IMR-90 (cell line): ENCODE measurements around the gene B3GALNT1. TPM values are rescaled to one million over a fixed set of nuclear protein-coding genes. Genes with fewer than 3 reads are reported as not detected.

ENCODE experiments used
- ATAC-seq: fragments of 200-7000 bp; cut with Tn5 transposase; 2 replicates; pipeline ENCODE4 v1.9.1; 2020; ENCODE audit warnings: low read depth, mild to moderate bottlenecking, moderate library complexity
- BruUV-seq: library from RNA; stranded (reverse); fragments of 400-500 nt; replicated peaks from 2 replicates; lab custom pipeline; 2021; lab: Mats Ljungman, UMichigan
- CTCF ChIA-PET: fragments of 300-600 bp; formaldehyde crosslinking; extraction: SDS; loops from one replicate; lab custom pipeline; 2021; ENCODE audit warnings: antibody characterized with exemption; lab: Yijun Ruan, JAX
- POLR2A ChIA-PET: fragments of 300-600 bp; sonication (Branson Sonifier 250); formaldehyde crosslinking; loops from one replicate; lab custom pipeline; 2022; ENCODE audit warnings: antibody characterized with exemption; ENCODE audit not compliant: unreplicated experiment; lab: Charles Lee
- DNase-seq: peaks from one replicate; pipeline ENCODE4 v3.0.0; 2013
- H2AFZ ChIP-seq: replicated peaks from 2 replicates; pipeline ENCODE3; 2013; ENCODE audit warnings: low read length, mild to moderate bottlenecking; ENCODE audit not compliant: poor library complexity
- H2AK5ac ChIP-seq: 2 replicates; pipeline ENCODE4 v1.6.1; 2013; ENCODE audit warnings: low read depth, low read length, inconsistent platforms
- H2AK9ac ChIP-seq: replicated peaks from 2 replicates; pipeline ENCODE3; 2013; ENCODE audit warnings: mild to moderate bottlenecking, low read depth, low read length, moderate library complexity; ENCODE audit not compliant: poor library complexity
- H2BK120ac ChIP-seq: 2 replicates; pipeline ENCODE4 v1.6.1; 2013; ENCODE audit warnings: low read depth, low read length, inconsistent platforms
- H2BK15ac ChIP-seq: 3 replicates; pipeline ENCODE4 v1.6.1; 2013; ENCODE audit warnings: low read depth, low read length, inconsistent platforms
- H2BK20ac ChIP-seq: 2 replicates; pipeline ENCODE4 v1.6.1; 2013; ENCODE audit warnings: low read depth, mild to moderate bottlenecking, inconsistent platforms, low read length, moderate library complexity
- H2BK5ac ChIP-seq: 2 replicates; pipeline ENCODE4 v1.6.1; 2013; ENCODE audit warnings: mild to moderate bottlenecking, low read depth, low read length, inconsistent platforms; ENCODE audit not compliant: poor library complexity, severe bottlenecking
- H3K14ac ChIP-seq: replicated peaks from 2 replicates; pipeline ENCODE4 v1.6.1; 2013; ENCODE audit warnings: low read depth, low read length, inconsistent platforms
- H3K18ac ChIP-seq: 2 replicates; pipeline ENCODE4 v1.6.1; 2013; ENCODE audit warnings: low read depth, low read length, control low read depth
- H3K23ac ChIP-seq: 2 replicates; pipeline ENCODE4 v1.6.1; 2013; ENCODE audit warnings: low read depth, low read length, inconsistent platforms
- H3K27ac ChIP-seq: 2 replicates; pipeline ENCODE4 v1.5.1; 2013; ENCODE audit warnings: mild to moderate bottlenecking, control low read depth, low read length; ENCODE audit not compliant: insufficient read depth
- H3K27me3 ChIP-seq: 2 replicates; pipeline ENCODE4 v1.6.1; 2013; ENCODE audit warnings: low read length; ENCODE audit not compliant: control insufficient read depth, insufficient read depth
- H3K36me3 ChIP-seq: 2 replicates; pipeline ENCODE4 v1.6.1; 2013; ENCODE audit warnings: low read length, mixed read lengths; ENCODE audit not compliant: control insufficient read depth, insufficient read depth
- H3K4ac ChIP-seq: 2 replicates; pipeline ENCODE4 v1.6.1; 2013; ENCODE audit warnings: low read depth, low read length, inconsistent platforms
- H3K4me1 ChIP-seq: 2 replicates; pipeline ENCODE4 v1.6.1; 2013; ENCODE audit warnings: low read length, mixed read lengths; ENCODE audit not compliant: control insufficient read depth, insufficient read depth
- H3K4me2 ChIP-seq: 2 replicates; pipeline ENCODE4 v1.6.1; 2013; ENCODE audit warnings: low read depth, mild to moderate bottlenecking, control low read depth, low read length, moderate library complexity
- H3K4me3 ChIP-seq: 2 replicates; pipeline ENCODE4 v1.5.1; 2013; ENCODE audit warnings: low read depth, mild to moderate bottlenecking, control low read depth, low read length, moderate library complexity; ENCODE audit not compliant: insufficient read depth
- H3K56ac ChIP-seq: 2 replicates; pipeline ENCODE4 v1.6.1; 2013; ENCODE audit warnings: low read length, inconsistent platforms; ENCODE audit not compliant: insufficient read depth; ENCODE audit errors: extremely low read depth
- H3K79me1 ChIP-seq, 2 experiments: 2 replicates each; pipeline ENCODE4 v1.6.1; 2013; ENCODE audit warnings: low read length in 2 of 2, inconsistent platforms in 1 of 2, low read depth in 1 of 2
- H3K9ac ChIP-seq: 2 replicates; pipeline ENCODE4 v1.6.1; 2013; ENCODE audit warnings: low read depth, low read length, control low read depth
- H3K9me1 ChIP-seq: 2 replicates; pipeline ENCODE4 v1.6.1; 2013; ENCODE audit warnings: low read length, inconsistent platforms; ENCODE audit not compliant: insufficient read depth
- H3K9me3 ChIP-seq: 2 replicates; pipeline ENCODE4 v1.6.1; 2013; ENCODE audit warnings: low read length; ENCODE audit not compliant: control insufficient read depth, insufficient read depth
- H4K20me1 ChIP-seq: 2 replicates; pipeline ENCODE4 v1.6.1; 2013; ENCODE audit warnings: low read length, inconsistent platforms; ENCODE audit not compliant: insufficient read depth
- H4K5ac ChIP-seq: 2 replicates; pipeline ENCODE4 v1.6.1; 2013; ENCODE audit warnings: mild to moderate bottlenecking, low read depth, low read length, control low read depth
- H4K8ac ChIP-seq, 2 experiments: 2 replicates each; pipeline ENCODE4 v1.6.1; 2013; ENCODE audit warnings: low read depth in 2 of 2, low read length in 2 of 2, control low read depth in 1 of 2, inconsistent platforms in 1 of 2
- H4K91ac ChIP-seq: 2 replicates; pipeline ENCODE4 v1.6.1; 2013; ENCODE audit warnings: low read depth, low read length, inconsistent platforms; ENCODE audit not compliant: insufficient read depth
- BHLHE40 ChIP-seq: fragments of 150-350 bp; IDR thresholded peaks from 2 replicates; pipeline ENCODE4 v1.6.1; 2016; ENCODE audit warnings: mild to moderate bottlenecking, low read depth, low read length
- CEBPB ChIP-seq: IDR thresholded peaks from 2 replicates; pipeline ENCODE4 v1.6.1; 2012; ENCODE audit warnings: low read depth, low read length, improper control_type of control experiment
- MAFK ChIP-seq: IDR thresholded peaks from 2 replicates; pipeline ENCODE4 v1.6.1; 2012; ENCODE audit warnings: low read depth, low read length, improper control_type of control experiment
- MAZ ChIP-seq: IDR thresholded peaks from 2 replicates; pipeline ENCODE4 v1.6.1; 2012; ENCODE audit warnings: low read depth, mild to moderate bottlenecking, low read length, improper control_type of control experiment, moderate library complexity, borderline replicate concordance
- MXI1 ChIP-seq: IDR thresholded peaks from 2 replicates; pipeline ENCODE4 v1.6.1; 2012; ENCODE audit warnings: low read depth, mild to moderate bottlenecking, low read length, moderate library complexity, borderline replicate concordance
- NFE2L2 ChIP-seq: fragments of 150-350 bp; IDR thresholded peaks from 2 replicates; pipeline ENCODE4 v1.6.1; 2016; ENCODE audit warnings: low read depth, mild to moderate bottlenecking, low read length
- POLR2A ChIP-seq: IDR thresholded peaks from 2 replicates; pipeline ENCODE4 v1.6.1; 2012; ENCODE audit warnings: mild to moderate bottlenecking, low read depth, low read length
- RAD21 ChIP-seq: IDR thresholded peaks from 2 replicates; pipeline ENCODE4 v1.6.1; 2012; ENCODE audit warnings: low read length, improper control_type of control experiment
- RCOR1 ChIP-seq: IDR thresholded peaks from 2 replicates; pipeline ENCODE4 v1.6.1; 2012; ENCODE audit warnings: mild to moderate bottlenecking, low read length, improper control_type of control experiment; ENCODE audit not compliant: insufficient replicate concordance
- RFX5 ChIP-seq: IDR thresholded peaks from 2 replicates; pipeline ENCODE4 v1.8.0; 2012; ENCODE audit warnings: low read depth, mild to moderate bottlenecking, low read length, moderate library complexity
- SMC3 ChIP-seq: fragments of 150-350 bp; IDR thresholded peaks from 2 replicates; pipeline ENCODE4 v1.6.1; 2016; ENCODE audit warnings: low read depth, mild to moderate bottlenecking, antibody characterized with exemption, low read length, moderate library complexity
- WGBS, 2 experiments: methylation state at CpG; one replicate each; pipeline versions ENCODE4 v1.1.5 to v1.1.7; 2013; ENCODE audit warnings: missing lambda C conversion rate in 2 of 2; ENCODE audit not compliant: insufficient read length in 1 of 2; ENCODE audit errors: extremely low coverage in 2 of 2; 5-methylcytosine and 5-hydroxymethylcytosine counted together
- dilution Hi-C: fragments of 300-500 bp; cut with HindIII; formaldehyde crosslinking; loops from one replicate; pipeline ENCODE4 v1.14.3; 2018; ENCODE audit warnings: low sequenced_read_pairs; ENCODE audit not compliant: unreplicated experiment
- in situ Hi-C: fragments of 300-500 bp; cut with MboI; formaldehyde crosslinking; loops from 3 replicates; pipeline ENCODE4 v1.14.3; 2019; ENCODE audit warnings: low sequenced_read_pairs, inconsistent platforms, mixed read lengths
- intact Hi-C: fragments of 100-400 bp; cut with micrococcal nuclease; formaldehyde crosslinking; loops from 2 replicates; pipeline ENCODE4 v1.10.0; 2022
- polyA plus RNA-seq, 3 experiments: library from polyadenylated mRNA; depleted of rRNA; stranded (reverse); fragments of >200 nt; gene quantifications; 2 replicates each; pipeline ENCODE4 v1.2.3, GENCODE V29; 2012; ENCODE audit warnings: low replicate concordance in 1 of 3
- total RNA-seq: library from RNA; depleted of rRNA; stranded (reverse); fragments of >200 nt; gene quantifications from 2 replicates; pipeline ENCODE4 v1.2.3, GENCODE V29; 2012
- TF ChIP-seq, protein P1 (sequence below): fragments of 150-350 bp; IDR thresholded peaks from 2 replicates; pipeline ENCODE4 v1.6.1; 2016; ENCODE audit warnings: low read depth, mild to moderate bottlenecking, low read length, moderate library complexity, borderline replicate concordance
- TF ChIP-seq, protein P2 (sequence below): fragments of 150-350 bp; IDR thresholded peaks from 2 replicates; pipeline ENCODE4 v1.6.1; 2017; ENCODE audit warnings: mild to moderate bottlenecking, antibody characterized with exemption, low read length, low read depth
- TF ChIP-seq, protein P3 (sequence below): conservative IDR thresholded peaks from 2 replicates; pipeline ENCODE4 v1.5.1; 2012; ENCODE audit warnings: mild to moderate bottlenecking, low read depth, low read length, improper control_type of control experiment

Gene B3GALNT1
- total and polyA plus RNA-seq, 2 of the 4 experiments (the other 2 are of a cell fraction) = 5.6 to 8.2 TPM

DNA sequence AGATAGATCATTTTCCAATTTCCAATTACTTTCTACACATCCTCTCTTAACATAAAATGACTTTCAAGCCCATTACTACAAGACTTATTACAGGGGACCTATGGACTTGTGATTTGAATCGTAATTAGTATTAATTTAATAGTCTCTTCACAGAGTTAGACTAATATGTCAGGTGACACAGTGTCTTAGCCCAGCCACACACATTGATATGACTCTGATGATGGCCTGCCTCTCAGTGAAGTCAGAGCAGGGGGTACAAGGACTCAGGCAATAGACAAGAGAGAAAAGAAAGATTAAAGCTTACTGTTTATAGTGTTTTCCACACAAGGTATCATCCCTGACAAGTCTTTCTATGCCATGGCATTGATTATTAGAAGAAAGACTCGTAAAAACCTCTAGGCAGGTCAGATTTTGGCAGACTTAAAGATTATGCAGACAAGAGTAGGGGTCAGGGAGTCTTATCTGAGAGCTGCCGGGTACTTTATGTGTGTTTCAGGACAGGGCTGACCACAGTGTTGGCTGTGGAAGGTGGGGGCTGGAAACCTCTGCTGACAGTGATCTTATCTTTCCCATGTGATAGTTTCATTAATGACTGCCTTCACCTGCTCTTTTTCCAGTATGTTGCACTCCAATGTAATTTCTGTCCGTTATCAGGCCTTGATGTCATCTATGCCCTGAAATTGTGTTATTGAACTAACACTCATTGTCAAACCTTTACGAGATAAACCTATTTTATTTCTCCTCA, 50.1 kb downstream of the B3GALNT1 start:
- no peak overlapping the region for H3K4me2 ChIP-seq
- POLR2A ChIA-PET = no interaction called here
- H2AK9ac ChIP-seq = no peak overlapping the region
- H3K4me3 ChIP-seq = no peak overlapping the region
- H3K79me1 ChIP-seq = no peaks in the 10 kb centered on the region
- no peak overlapping the region for H2BK120ac ChIP-seq
- H3K14ac ChIP-seq = no peak overlapping the region
- BruUV-seq = no TSS peak
- no peaks in the 10 kb centered on the region for H3K4me1 ChIP-seq
- no peak overlapping the region for H3K4ac ChIP-seq
- no peak overlapping the region for H4K5ac ChIP-seq
- H2BK20ac ChIP-seq = no peak overlapping the region
- no peak overlapping the region for H4K91ac ChIP-seq
- in situ Hi-C loops = no loop called here
- no peak overlapping the region for H3K9ac ChIP-seq
- H4K20me1 ChIP-seq = no peaks in the 10 kb centered on the region
- H2BK15ac ChIP-seq = no peak overlapping the region
- no peaks in the 10 kb centered on the region for H3K9me1 ChIP-seq
- no peaks in the 10 kb centered on the region for H3K36me3 ChIP-seq
- no peak overlapping the region for H3K18ac ChIP-seq
- H3K27ac ChIP-seq = no peak overlapping the region
- no peak overlapping the region for H4K8ac ChIP-seq
- no peak overlapping the region for H3K56ac ChIP-seq
- H3K9me3 ChIP-seq = no peaks in the 10 kb centered on the region
- TF ChIP-seq MAFK (no peak), SMC3 (no peak), MAZ (no peak), RFX5 (no peak), POLR2A (no peak), RCOR1 (no peak), NFE2L2 (no peak), BHLHE40 (no peak), CEBPB (no peak), RAD21 (no peak), MXI1 (no peak)
- TF ChIP-seq, protein P1, sequence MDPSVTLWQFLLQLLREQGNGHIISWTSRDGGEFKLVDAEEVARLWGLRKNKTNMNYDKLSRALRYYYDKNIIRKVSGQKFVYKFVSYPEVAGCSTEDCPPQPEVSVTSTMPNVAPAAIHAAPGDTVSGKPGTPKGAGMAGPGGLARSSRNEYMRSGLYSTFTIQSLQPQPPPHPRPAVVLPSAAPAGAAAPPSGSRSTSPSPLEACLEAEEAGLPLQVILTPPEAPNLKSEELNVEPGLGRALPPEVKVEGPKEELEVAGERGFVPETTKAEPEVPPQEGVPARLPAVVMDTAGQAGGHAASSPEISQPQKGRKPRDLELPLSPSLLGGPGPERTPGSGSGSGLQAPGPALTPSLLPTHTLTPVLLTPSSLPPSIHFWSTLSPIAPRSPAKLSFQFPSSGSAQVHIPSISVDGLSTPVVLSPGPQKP = no peak
- TF ChIP-seq, protein P2, sequence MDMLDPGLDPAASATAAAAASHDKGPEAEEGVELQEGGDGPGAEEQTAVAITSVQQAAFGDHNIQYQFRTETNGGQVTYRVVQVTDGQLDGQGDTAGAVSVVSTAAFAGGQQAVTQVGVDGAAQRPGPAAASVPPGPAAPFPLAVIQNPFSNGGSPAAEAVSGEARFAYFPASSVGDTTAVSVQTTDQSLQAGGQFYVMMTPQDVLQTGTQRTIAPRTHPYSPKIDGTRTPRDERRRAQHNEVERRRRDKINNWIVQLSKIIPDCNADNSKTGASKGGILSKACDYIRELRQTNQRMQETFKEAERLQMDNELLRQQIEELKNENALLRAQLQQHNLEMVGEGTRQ = no peak
- TF ChIP-seq, protein P3, sequence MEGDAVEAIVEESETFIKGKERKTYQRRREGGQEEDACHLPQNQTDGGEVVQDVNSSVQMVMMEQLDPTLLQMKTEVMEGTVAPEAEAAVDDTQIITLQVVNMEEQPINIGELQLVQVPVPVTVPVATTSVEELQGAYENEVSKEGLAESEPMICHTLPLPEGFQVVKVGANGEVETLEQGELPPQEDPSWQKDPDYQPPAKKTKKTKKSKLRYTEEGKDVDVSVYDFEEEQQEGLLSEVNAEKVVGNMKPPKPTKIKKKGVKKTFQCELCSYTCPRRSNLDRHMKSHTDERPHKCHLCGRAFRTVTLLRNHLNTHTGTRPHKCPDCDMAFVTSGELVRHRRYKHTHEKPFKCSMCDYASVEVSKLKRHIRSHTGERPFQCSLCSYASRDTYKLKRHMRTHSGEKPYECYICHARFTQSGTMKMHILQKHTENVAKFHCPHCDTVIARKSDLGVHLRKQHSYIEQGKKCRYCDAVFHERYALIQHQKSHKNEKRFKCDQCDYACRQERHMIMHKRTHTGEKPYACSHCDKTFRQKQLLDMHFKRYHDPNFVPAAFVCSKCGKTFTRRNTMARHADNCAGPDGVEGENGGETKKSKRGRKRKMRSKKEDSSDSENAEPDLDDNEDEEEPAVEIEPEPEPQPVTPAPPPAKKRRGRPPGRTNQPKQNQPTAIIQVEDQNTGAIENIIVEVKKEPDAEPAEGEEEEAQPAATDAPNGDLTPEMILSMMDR = no peak
- intact Hi-C loops = no loop called here
- H3K23ac ChIP-seq = no peak overlapping the region
- H2AK5ac ChIP-seq = no peak overlapping the region
- no peak overlapping the region for H2AFZ ChIP-seq
- no CpG with 5 or more reads among the region's 5 CpGs for WGBS, 2 experiments
- CTCF ChIA-PET = no interaction called here
- DNase-seq (no peak), ATAC-seq (no peak)
- no peak overlapping the region for H2BK5ac ChIP-seq
- dilution Hi-C loops = no loop called here
- H3K27me3 ChIP-seq = no peaks in the 10 kb centered on the region
